GM18907 (cell line): Measurements from ENCODE around the gene ARHGAP25.

Experiments
- ATAC-seq: cut with Tn5 transposase; IDR thresholded peaks from one replicate; pipeline ENCODE4 v1.9.1; 2021; ENCODE audit warnings: mild to moderate bottlenecking, moderate library complexity; ENCODE audit not compliant: unreplicated experiment

ARHGAP25 gene

GRCh38 chr2:68825866-68826265 lies 91.3 kb downstream of the ARHGAP25 start:
- no peak for ATAC-seq

- no peak for ATAC-seq
These were observed 93.1 kb downstream of the ARHGAP25 start for GRCh38 chr2:68827666-68828065.

GRCh38 chr2:68828887-68829708 lies 94.5 kb downstream of the ARHGAP25 start:
- no peak for ATAC-seq

- no peak for ATAC-seq
These were observed 95.1 kb downstream of the ARHGAP25 start for GRCh38 chr2:68829749-68830148.

GRCh38 chr2:68831686-68832232 lies 97.1 kb downstream of the ARHGAP25 start:
- ATAC-seq = no peak

- ATAC-seq = peak; percentile 80
These were observed 97.7 kb downstream of the ARHGAP25 start for GRCh38 chr2:68832233-68832869.

- no peak for ATAC-seq
These were observed 98.6 kb downstream of the ARHGAP25 start for GRCh38 chr2:68833162-68833561.

- ATAC-seq = no peak
These were observed 100.2 kb downstream of the ARHGAP25 start for GRCh38 chr2:68834737-68835376.

- no peak for ATAC-seq
These were observed 101.0 kb downstream of the ARHGAP25 start for GRCh38 chr2:68835621-68836020.

- ATAC-seq = peak; percentile 41
These were observed 102.7 kb downstream of the ARHGAP25 start for GRCh38 chr2:68837164-68837860.

- no peak for ATAC-seq
These were observed 103.3 kb downstream of the ARHGAP25 start for GRCh38 chr2:68837861-68838341.

GRCh38 chr2:68838641-68839040 lies 104.0 kb downstream of the ARHGAP25 start:
- ATAC-seq = no peak

- no peak for ATAC-seq
These were observed 104.7 kb downstream of the ARHGAP25 start for GRCh38 chr2:68839260-68839833.

- no peak for ATAC-seq
These were observed 110.4 kb downstream of the ARHGAP25 start for GRCh38 chr2:68845043-68845442.

GRCh38 chr2:68846091-68846490 lies 111.5 kb downstream of the ARHGAP25 start:
- ATAC-seq = no peak

- ATAC-seq = no peak
These were observed 113.1 kb downstream of the ARHGAP25 start for GRCh38 chr2:68847751-68848150.

- ATAC-seq = no peak
These were observed 115.0 kb downstream of the ARHGAP25 start for GRCh38 chr2:68849579-68850030.

- no peak for ATAC-seq
These were observed 115.9 kb downstream of the ARHGAP25 start for GRCh38 chr2:68850524-68850923.

GRCh38 chr2:68853035-68853434 lies 118.4 kb downstream of the ARHGAP25 start:
- no peak for ATAC-seq

GRCh38 chr2:68853915-68854314 lies 119.3 kb downstream of the ARHGAP25 start:
- ATAC-seq = no peak
